LNCAP (cell line): ENCODE results near the gene WFDC5.

Experiments
- CTCF ChIP-seq: fragments of 450-650 bp; IDR thresholded peaks from 2 replicates; pipeline ENCODE4 v1.5.1; 2017; ENCODE audit warnings: mild to moderate bottlenecking

Gene WFDC5

DNA sequence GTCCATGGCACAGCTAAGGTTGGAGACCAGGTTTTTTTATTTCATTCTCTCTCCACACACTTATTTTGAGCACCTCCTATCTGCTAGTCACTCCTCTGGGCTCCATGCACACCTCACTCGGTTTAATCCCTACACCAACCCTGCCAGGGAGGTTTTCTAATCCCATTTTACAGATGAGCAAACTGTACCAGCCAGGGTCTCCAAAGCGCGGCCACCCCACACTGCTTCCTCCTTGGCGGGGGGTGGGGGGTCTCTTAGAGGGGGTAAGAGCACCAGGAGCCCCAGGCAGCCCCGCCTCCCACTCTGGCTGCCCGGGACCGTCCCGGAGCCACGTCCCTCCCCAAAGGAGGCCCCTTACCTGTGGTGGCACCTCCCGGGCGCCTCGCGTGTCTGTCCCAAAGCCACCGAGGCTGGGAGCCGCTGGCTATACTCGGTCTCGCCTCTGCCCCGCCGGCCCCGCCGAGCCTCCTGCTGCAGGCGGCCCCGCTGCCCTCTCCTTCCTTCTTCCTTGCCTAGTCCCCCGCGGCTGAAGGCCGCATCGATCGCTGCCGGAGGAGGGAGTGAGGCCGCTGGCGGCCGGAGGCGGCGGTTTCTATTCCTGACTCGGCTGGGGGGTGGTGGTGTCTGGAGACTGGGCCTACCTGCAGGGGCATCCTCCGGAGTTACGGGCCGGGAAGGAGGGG lies 14.3 kb downstream of the WFDC5 start, which contains the start of gene KCNS1:
Gene KCNS1, minus strand, starts transcription at position 565 of the 683 bp plus-strand sequence. CDS start 1,891 bp downstream, outside the sequence.
- TF ChIP-seq CTCF, result no peak

DNA sequence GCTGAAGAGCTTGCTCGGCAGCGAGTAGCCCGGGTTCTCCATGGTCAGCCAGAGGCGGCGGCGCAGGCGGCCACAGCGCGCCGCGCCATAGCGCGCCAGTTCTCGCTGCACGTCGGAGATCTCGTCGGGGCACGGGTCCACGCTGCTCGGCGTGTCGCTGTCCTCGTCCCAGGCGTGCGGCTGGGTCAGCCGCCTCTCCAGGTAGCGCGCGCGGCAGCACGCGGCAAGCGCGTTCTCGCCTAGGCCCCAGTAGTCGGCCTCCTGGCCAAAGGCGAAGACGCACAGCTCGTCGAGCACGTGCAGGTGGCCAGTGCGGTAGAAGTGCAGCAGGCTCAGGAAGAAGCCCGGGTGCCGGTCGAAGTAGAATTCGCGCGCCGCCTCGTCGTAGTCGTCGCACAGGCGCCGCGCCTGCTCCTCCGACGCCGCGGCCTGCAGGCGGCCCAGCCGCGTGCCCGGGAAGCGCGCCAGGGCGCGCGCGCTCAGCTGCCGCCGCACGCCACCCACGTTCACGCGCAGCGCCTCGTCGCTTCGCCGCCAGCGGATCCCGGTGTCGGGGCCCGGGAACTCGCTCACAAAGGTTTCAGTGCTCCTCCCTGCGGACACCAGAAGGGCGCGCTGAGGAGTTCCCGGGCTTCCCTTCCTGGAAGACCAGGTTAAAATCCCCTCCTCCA lies 16.7 kb downstream of the WFDC5 start:
- no peak for TF ChIP-seq CTCF

DNA sequence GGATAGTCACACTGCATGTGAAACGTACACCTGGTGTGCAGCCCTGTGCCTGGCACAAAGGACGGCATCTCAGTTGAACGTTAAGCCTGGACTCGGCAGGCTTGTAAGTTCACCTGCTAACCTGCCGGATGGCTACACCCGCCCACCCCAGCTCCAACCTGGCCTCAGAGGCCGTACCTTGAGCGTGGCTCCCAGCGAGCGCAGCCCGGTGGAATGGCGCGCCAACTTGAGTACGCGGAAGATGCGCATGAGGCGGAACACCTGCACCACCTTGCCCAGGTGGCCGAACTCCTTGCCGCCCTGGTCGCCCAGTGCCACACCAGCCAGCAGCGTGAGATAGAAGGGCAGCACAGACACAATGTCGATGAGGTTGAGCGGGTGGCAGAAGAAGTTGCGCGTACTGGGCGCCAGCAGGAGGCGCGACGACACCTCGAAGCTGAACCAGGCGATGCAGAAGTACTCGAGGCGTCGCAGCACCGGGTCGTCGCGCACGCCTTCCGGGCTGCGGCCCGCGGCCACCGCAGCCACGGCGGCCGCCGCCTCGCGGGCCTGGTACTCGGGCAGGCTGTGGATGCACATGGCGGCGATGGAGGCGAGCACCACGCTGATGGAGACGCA lies 17.4 kb downstream of the WFDC5 start:
- TF ChIP-seq CTCF, result no peak

DNA sequence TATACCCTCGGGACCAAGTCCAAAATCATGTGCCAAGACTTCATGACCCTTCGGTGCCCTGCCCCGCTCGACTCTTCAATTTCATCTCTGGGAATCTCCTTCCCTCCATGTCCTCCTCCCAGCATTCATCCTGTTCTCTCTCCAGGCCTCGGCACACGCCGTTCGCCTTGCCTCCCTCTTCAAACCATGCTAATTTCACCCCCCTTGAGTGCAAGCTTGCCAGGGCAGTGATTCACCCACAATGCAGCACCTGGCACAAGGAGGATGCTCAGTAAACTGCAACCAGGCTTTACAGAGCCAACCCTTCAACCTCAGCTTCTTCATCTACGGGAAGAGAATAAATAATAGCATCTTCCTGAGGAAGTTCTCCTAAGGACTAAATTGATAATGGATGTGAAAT lies 18.2 kb downstream of the WFDC5 start:
- no peak for TF ChIP-seq CTCF

DNA sequence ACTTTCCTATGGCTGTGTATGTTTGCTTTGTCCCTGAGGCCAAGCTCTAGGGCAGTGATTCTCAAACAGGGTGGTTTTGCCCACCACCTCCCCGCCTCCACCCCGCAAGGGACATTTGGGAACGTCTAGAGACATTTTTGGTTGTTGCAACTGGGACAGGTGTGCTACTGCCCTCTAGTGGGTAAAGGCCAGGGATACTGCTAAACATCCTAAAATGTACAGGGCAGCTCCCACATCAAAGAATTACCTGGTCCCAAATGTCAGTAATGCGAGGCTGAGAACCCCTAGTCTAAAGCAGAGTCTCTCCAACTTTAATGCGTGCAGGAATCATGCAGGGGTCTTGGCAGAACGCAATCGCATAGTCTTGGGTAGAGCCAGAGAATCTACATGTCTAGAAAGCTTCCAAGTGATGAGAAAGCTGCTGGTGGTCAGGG lies 19.2 kb downstream of the WFDC5 start:
- TF ChIP-seq CTCF, result peak; percentile 77

DNA sequence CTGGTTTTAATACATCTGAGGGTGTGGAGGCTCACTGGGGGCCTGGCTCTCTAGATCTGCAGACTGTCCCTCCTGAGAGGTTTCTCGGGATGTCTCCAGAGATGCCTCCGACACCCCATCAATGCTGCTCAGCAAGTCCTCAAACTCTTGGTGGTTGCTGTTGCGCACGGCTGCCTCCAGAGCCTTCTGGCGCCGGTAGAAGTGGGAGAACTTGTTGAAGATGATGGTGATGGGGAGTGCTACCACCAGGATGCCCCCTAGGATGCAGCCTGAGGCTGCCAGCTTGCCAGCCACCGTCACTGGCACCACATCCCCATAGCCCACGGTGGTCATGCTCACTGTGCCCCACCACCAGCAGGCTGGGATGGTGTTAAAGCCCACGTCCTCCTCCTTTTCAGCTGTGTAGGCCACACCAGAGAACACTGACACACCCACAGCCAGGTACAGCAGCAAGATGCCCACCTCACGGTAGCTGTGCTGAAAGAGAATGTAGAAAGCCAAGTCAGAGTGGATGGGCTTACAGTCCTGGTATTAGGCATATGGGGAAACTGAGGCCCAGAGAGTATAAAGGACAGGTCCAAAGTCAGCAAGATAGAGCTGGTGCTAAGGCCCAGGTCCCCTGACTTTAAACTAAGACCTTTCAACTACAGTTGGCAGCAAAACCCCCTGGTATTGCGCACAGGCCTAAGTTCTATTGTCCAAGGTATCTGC lies 20.0 kb downstream of the WFDC5 start:
- TF ChIP-seq CTCF, result no peak

DNA sequence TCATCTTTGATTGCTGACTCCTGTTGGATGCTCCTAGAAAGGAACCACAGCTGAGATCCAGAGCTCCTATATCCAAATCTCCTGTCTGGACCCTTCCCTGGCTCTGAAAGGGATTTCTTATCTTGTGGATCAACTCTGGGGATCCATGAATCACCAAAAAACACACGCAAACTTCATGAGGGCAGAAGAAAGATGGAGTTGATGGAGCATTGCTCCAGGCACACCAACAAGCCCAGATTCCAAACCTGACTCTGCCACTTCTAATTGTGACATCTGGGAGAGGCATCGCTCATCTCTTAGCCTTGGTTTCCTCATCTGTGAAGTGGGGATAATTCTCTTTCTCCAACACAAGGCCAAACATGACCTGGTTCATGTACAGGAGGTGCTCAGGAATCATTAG lies 20.8 kb downstream of the WFDC5 start:
- TF ChIP-seq CTCF, result no peak
